IPS-18c (cell line): ENCODE measurements around the gene SPATA1.

Experiments
- H3K4me3 ChIP-seq: 2 replicates; pipeline ENCODE4 v1.7.0; 2013; ENCODE audit warnings: low read depth, mild to moderate bottlenecking, low read length, moderate library complexity; ENCODE audit not compliant: insufficient read depth
- H3K9me3 ChIP-seq: one replicate; pipeline ENCODE4 v1.6.1; 2013; ENCODE audit warnings: mild to moderate bottlenecking, low read length, moderate library complexity; ENCODE audit not compliant: control insufficient read depth, insufficient read depth

The SPATA1 gene

GRCh38 chr1:84506002-84506728 lies at the start of gene SPATA1, which contains the start of gene GNG5:
Gene SPATA1 (plus strand): TSS chr1:84506386. CDS start chr1:84516360, 9,974 bp downstream.
Gene GNG5 (minus strand): TSS chr1:84506581. CDS start chr1:84506091, 490 bp downstream.
- peaks cover 2% of the 10 kb centered on the region for H3K9me3 ChIP-seq
- peak within 1 kb of the TSS; percentile 91 for H3K4me3 ChIP-seq

DNA sequence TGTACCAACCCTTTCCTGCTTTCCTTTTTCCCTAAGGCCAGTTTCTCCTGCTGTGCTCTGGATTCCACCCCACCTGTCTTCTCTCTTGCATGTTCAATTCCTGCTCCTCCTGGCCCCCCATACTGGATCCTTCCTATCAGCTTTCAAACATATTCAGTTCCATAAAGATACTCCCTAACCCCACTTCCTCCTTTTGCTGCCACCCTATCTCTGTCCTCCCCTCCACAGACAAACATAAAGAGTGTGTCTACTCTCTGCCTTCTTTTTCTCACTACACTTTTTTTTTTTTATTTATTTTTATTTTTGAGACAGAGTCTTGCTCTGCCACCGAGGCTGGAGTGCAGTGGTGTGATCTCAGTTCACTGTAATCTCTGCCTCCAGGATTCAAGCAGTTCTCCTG lies 44.1 kb upstream of the SPATA1 start:
- Histone ChIP-seq H3K9me3 (no peaks in the 10 kb centered on the region), H3K4me3 (no peak overlapping the region)

DNA sequence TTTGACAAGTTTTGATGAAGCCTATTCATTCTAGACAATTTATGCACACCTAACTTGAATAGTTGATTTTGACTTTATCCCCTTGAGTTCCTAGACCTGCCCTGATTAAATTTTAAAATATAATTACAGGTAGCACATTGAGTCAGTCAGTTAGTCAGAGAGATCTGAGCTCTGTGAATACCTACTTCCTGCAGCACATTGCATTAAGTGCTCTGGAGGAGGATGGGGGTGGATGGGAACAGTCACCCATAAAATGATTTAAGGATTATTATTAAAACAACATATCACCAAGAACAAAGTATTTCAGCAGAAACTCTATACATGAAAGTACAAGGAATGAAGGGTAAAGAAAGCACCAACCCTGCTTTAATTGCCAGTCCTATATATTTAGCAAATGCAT lies 38.9 kb upstream of the SPATA1 start:
- H3K4me3 ChIP-seq, result no peak overlapping the region
- no peaks in the 10 kb centered on the region for H3K9me3 ChIP-seq

DNA sequence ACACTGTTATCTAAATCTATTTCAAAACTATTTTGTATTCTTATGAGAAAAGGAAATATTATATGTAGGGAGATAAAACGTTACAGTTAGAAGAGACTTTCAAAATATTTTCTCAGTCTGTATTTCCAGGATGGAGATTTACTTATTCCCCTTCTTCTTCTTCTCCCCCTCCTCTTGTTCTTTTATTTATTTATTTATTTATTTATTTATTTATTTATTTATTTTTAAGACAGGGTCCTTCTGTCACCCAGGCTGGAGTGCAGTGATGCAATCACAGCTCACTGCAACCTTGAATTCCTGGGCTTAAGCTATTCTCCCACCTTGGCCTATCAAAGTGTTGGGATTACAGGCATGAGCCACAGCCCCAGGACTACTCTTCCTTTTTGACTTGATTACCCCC lies 30.0 kb upstream of the SPATA1 start:
- H3K9me3 ChIP-seq, result peaks cover 7% of the 10 kb centered on the region
- H3K4me3 ChIP-seq, result no peak overlapping the region

- H3K9me3 ChIP-seq, result peaks cover 7% of the 10 kb centered on the region
- peak within 1 kb of the TSS; percentile 88 for H3K4me3 ChIP-seq
Observed at GRCh38 chr1:84478876-84479868, 27.0 kb upstream of the SPATA1 start, which contains the start of gene RPF1. Gene RPF1 (plus strand): TSS chr1:84479266. CDS start chr1:84479282, 16 bp downstream.

DNA sequence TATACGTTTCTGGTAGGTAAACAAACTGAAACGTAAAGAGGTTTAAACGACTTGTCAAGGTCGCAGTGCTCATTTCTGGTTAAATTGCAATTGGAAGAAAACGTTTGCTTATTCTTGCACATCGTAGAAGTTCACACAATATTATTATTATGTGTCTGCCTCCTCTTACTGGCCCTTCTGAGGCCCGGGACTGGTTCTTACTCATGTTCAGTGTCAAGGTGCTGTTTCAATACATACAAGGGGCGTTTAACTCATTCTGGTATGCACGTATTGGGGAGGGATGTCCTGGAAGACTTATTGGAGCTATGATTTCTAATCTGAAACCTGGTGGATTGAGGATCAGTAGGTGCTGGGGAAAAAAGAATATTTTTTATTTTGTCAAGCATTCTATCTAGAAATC lies 26.2 kb upstream of the SPATA1 start:
- Histone ChIP-seq H3K9me3 (peaks cover 7% of the 10 kb centered on the region), H3K4me3 (peak overlapping the region; percentile 88)

DNA sequence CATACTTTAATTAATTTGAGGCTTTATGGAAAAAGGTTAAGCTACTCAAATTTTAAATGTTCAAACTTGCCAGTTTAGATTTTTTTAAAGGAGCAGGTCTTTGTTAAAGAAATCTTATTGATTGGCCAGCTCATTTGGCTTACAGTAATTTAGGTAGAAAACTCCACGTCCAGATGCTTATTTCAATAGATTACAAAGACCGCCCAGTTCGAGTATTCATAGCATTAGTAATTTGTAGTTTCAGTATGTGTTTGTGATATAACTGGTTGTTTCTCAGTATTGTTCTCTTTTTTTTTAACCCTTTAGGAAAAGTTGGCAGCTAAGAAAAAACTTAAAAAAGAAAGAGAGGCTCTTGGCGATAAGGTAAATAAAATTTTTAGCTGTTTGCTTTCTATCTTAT lies 25.5 kb upstream of the SPATA1 start:
- Histone ChIP-seq H3K9me3 (peaks cover 7% of the 10 kb centered on the region), H3K4me3 (no peak overlapping the region)

DNA sequence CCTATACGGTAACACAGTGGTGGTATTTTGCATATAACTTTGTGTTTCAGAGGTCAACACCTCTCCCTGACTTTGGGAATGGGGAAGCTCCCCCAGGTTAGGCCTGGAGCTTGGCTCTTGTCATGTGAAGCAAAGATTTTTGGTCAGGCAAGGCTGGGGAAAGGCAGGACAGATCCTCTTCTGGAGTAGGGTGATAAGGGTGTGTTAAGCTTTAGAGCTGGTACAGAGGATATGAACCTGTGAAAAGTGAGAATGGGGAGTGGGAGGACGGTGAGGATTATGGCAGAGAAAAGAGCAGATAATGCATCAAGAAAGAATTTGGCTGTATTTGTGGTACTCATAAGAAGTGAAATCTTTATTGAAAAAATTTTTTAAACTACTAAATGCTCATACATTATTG lies 24.9 kb upstream of the SPATA1 start:
- Histone ChIP-seq H3K4me3 (no peak overlapping the region), H3K9me3 (peaks cover 7% of the 10 kb centered on the region)

DNA sequence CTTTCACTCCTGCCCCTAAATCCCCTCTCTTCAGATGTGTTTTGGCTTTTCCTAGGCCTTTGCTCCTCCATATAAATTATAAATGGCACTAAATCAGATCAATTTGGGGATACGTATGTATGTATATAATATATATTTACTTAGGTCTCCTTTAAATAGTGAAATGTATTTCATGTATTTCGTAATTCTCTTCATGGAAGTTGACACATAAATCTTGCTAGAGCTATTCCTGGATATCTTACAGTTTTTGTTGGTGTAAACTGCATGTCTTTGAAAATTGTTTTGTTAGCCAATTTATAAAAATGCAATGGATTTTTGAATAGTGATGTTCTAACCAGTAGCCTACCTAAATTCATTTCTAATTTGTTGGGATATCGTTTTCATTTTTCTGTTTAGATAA lies 18.1 kb upstream of the SPATA1 start:
- Histone ChIP-seq H3K9me3 (no peaks in the 10 kb centered on the region), H3K4me3 (no peak overlapping the region)

DNA sequence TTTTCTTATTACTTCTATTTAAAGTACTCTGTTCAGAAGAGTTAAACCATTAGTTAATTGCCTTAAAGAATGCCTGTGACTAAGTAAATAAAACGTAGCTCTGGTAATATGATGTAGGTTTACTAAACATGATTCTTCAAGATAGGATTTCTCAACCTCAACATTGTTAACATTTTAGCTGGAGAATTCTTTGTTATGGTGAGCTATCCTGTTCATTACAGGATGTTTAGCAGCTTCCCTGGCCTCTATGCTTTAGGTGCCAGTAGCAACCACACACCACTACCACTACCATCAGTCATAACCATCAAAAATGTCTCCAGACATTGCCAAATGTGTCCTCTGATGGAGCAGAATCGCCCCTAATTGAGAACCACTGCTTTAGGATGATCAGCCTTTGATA lies 16.4 kb upstream of the SPATA1 start:
- H3K4me3 ChIP-seq, result no peak overlapping the region
- H3K9me3 ChIP-seq, result no peaks in the 10 kb centered on the region

- Histone ChIP-seq H3K4me3 (no peak overlapping the region), H3K9me3 (no peaks in the 10 kb centered on the region)
Observed at GRCh38 chr1:84492726-84493125, 13.5 kb upstream of the SPATA1 start.

GRCh38 chr1:84493747-84494146 lies 12.4 kb upstream of the SPATA1 start:
- H3K9me3 ChIP-seq, result no peaks in the 10 kb centered on the region

GRCh38 chr1:84496498-84496897 lies 9.7 kb upstream of the SPATA1 start:
- H3K4me3 ChIP-seq, result no peak overlapping the region
- H3K9me3 ChIP-seq, result no peaks in the 10 kb centered on the region

More at GRCh38 chr1:84493747-84494146, 12.4 kb upstream of the SPATA1 start:
- H3K4me3 ChIP-seq, result no peak overlapping the region

- no peaks in the 10 kb centered on the region for H3K9me3 ChIP-seq
- H3K4me3 ChIP-seq, result no peak overlapping the region
Observed at GRCh38 chr1:84497631-84498275, 8.4 kb upstream of the SPATA1 start.

DNA sequence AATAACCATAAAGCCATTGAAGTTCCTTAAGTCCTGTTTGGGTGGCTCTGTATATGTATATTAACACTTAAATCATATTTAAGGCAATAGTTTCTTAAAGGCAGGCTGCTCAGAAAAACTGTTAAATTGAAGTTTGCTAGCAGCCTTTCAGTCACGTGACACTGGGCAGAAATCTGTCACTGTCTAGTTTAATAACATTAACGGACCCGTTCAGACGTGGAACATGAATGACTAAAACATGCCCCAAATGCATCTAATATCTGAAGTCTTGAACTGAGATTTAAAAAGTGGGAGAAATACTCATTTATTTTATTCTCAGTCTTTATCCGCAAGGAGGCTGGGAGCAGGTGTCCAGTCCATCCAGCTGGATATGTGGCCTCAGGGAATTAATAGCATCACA lies 3.3 kb upstream of the SPATA1 start:
- H3K4me3 ChIP-seq, result no peak overlapping the region

GRCh38 chr1:84504580-84505492 lies 1.4 kb upstream of the SPATA1 start:
- peak overlapping the region; percentile 91 for H3K4me3 ChIP-seq

More for the DNA sequence above, 3.3 kb upstream of the SPATA1 start:
- H3K9me3 ChIP-seq, result peaks cover 2% of the 10 kb centered on the region

More at GRCh38 chr1:84504580-84505492, 1.4 kb upstream of the SPATA1 start:
- peaks cover 2% of the 10 kb centered on the region for H3K9me3 ChIP-seq
